H1 (cell line): ENCODE results near the gene DDX53. TPM values are rescaled to one million over a fixed set of nuclear protein-coding genes. Genes with fewer than 3 reads are reported as not detected.
A peak's percentile ranks its signal among the peaks of the same experiment; 100 is the strongest.

Experiments
- CTCF ChIA-PET: fragments of 300-600 bp; sonication (Branson Sonifier 250); formaldehyde crosslinking; loops from one replicate; lab custom pipeline; 2021; ENCODE audit not compliant: partially characterized antibody; lab: Charles Lee
- POLR2A ChIA-PET: fragments of 300-600 bp; sonication (Branson Sonifier 250); formaldehyde crosslinking; loops from one replicate; lab custom pipeline; 2021; ENCODE audit warnings: inconsistent platforms; ENCODE audit not compliant: partially characterized antibody; lab: Charles Lee
- DNase-seq, 2 experiments: peaks; one replicate each; pipeline versions ENCODE4 v3.0.0 to v3.0.0-alpha.2; 2010 to 2022; ENCODE audit warnings: low spot score in 2 of 2, low read depth in 1 of 2, mixed read lengths in 1 of 2
- FAIRE-seq: peaks from 2 replicates; lab custom pipeline; 2011; peaks lifted over from hg19 to GRCh38; lab: Jason Lieb, UNC
- H2AFZ ChIP-seq: 2 replicates; pipeline ENCODE4 v1.8.1; 2012; ENCODE audit warnings: low read length, inconsistent platforms
- H2AK5ac ChIP-seq: 2 replicates; pipeline ENCODE4 v1.6.1; 2013; ENCODE audit warnings: low read depth, low read length
- H2BK120ac ChIP-seq: replicated peaks from 2 replicates; pipeline ENCODE3; 2013; ENCODE audit warnings: low read depth, low read length, inconsistent platforms
- H2BK12ac ChIP-seq: 2 replicates; pipeline ENCODE4 v1.6.1; 2013; ENCODE audit warnings: low read depth, low read length
- H2BK15ac ChIP-seq: 2 replicates; pipeline ENCODE4 v1.6.1; 2013; ENCODE audit warnings: low read length
- H2BK20ac ChIP-seq: 2 replicates; pipeline ENCODE4 v1.6.1; 2013; ENCODE audit warnings: low read length
- H2BK5ac ChIP-seq: 2 replicates; pipeline ENCODE4 v1.6.1; 2013; ENCODE audit warnings: low read depth, low read length
- H3K14ac ChIP-seq: 2 replicates; pipeline ENCODE4 v1.6.1; 2013; ENCODE audit warnings: inconsistent platforms; ENCODE audit not compliant: insufficient read length
- H3K18ac ChIP-seq: 2 replicates; pipeline ENCODE4 v1.6.1; 2013; ENCODE audit warnings: low read length; ENCODE audit errors: extremely low read depth
- H3K23ac ChIP-seq: 2 replicates; pipeline ENCODE4 v1.6.1; 2013; ENCODE audit warnings: inconsistent platforms; ENCODE audit not compliant: insufficient read length
- H3K23me2 ChIP-seq: 2 replicates; pipeline ENCODE4 v1.6.1; 2013; ENCODE audit warnings: low read depth, low read length
- H3K27ac ChIP-seq: 2 replicates; pipeline ENCODE4 v1.6.1; 2011; ENCODE audit warnings: low read depth, low read length, inconsistent platforms
- H3K27me3 ChIP-seq, 4 experiments: replicated peaks in 1 of 4; 1 replicate in 1 of 4; 2 replicates in 3 of 4; pipeline versions ENCODE4 v1.6.1 to v1.8.1; 2011 to 2013; ENCODE audit warnings: low read length in 3 of 4, mild to moderate bottlenecking in 3 of 4, inconsistent platforms in 2 of 4, mixed read lengths in 2 of 4, moderate library complexity in 1 of 4; ENCODE audit not compliant: control insufficient read depth in 3 of 4, insufficient read depth in 3 of 4; ENCODE audit errors: extremely low read depth in 1 of 4
- H3K36me3 ChIP-seq, 4 experiments: 2 replicates each; pipeline versions ENCODE4 v1.6.1 to v1.8.1; 2011 to 2013; ENCODE audit warnings: mild to moderate bottlenecking in 4 of 4, low read length in 3 of 4, moderate library complexity in 2 of 4, control low read depth in 1 of 4, inconsistent platforms in 1 of 4; ENCODE audit not compliant: insufficient read depth in 4 of 4, control insufficient read depth in 2 of 4
- H3K4ac ChIP-seq: replicated peaks from 2 replicates; pipeline ENCODE3; 2013; ENCODE audit warnings: low read length, low read depth, mixed read lengths, inconsistent platforms; ENCODE audit not compliant: insufficient read length
- H3K4me1 ChIP-seq, 4 experiments: replicated peaks in 1 of 4; 1 replicate in 1 of 4; 2 replicates in 3 of 4; pipeline versions ENCODE4 v1.6.1 to v1.8.1; 2011 to 2013; ENCODE audit warnings: low read length in 3 of 4, inconsistent platforms in 2 of 4, mixed read lengths in 1 of 4; ENCODE audit not compliant: insufficient read depth in 4 of 4, control insufficient read depth in 3 of 4
- H3K4me2 ChIP-seq, 2 experiments: 2 replicates each; pipeline versions ENCODE4 v1.6.1 to v1.8.1; 2011 to 2013; ENCODE audit warnings: low read depth in 2 of 2, low read length in 2 of 2, control low read depth in 1 of 2, inconsistent platforms in 1 of 2, mild to moderate bottlenecking in 1 of 2; ENCODE audit not compliant: insufficient read depth in 1 of 2
- H3K4me3 ChIP-seq, 4 experiments: fragments of 200-600, 300-600 bp in 1 of 4; sonication (generic), shearing (Covaris generic), sonication (Bioruptor Twin) in 1 of 4; 2 replicates each; pipeline versions ENCODE4 v1.5.1 to v1.8.1; 2011 to 2016; ENCODE audit warnings: low read length in 4 of 4, low read depth in 3 of 4, control low read depth in 2 of 4, inconsistent platforms in 2 of 4, mild to moderate bottlenecking in 2 of 4, mixed read lengths in 1 of 4, moderate library complexity in 1 of 4; ENCODE audit not compliant: insufficient read depth in 2 of 4; ENCODE audit errors: extremely low read depth in 1 of 4
- H3K56ac ChIP-seq: replicated peaks from 2 replicates; pipeline ENCODE3; 2013; ENCODE audit warnings: low read depth, mild to moderate bottlenecking, mixed read lengths, low read length, inconsistent platforms; ENCODE audit not compliant: insufficient read length
- H3K79me1 ChIP-seq: 2 replicates; pipeline ENCODE4 v1.6.1; 2013; ENCODE audit warnings: low read depth, low read length, control low read depth
- H3K79me2 ChIP-seq, 2 experiments: 2 replicates each; pipeline versions ENCODE4 v1.6.1 to v1.8.1; 2012 to 2013; ENCODE audit warnings: low read length in 2 of 2, mild to moderate bottlenecking in 2 of 2, inconsistent platforms in 1 of 2; ENCODE audit not compliant: insufficient read depth in 2 of 2, control insufficient read depth in 1 of 2
- H3K9ac ChIP-seq, 4 experiments: replicated peaks in 1 of 4; 1 replicate in 1 of 4; 2 replicates in 3 of 4; pipeline versions ENCODE4 v1.6.1 to v1.8.1; 2011 to 2013; ENCODE audit warnings: low read depth in 3 of 4, low read length in 3 of 4, control low read depth in 2 of 4, mild to moderate bottlenecking in 2 of 4, moderate library complexity in 2 of 4, inconsistent platforms in 1 of 4; ENCODE audit errors: extremely low read depth in 1 of 4
- H3K9me3 ChIP-seq, 2 experiments: 2 replicates each; pipeline versions ENCODE4 v1.6.1 to v1.8.1; 2012 to 2013; ENCODE audit warnings: mild to moderate bottlenecking in 2 of 2, moderate library complexity in 2 of 2, control low read depth in 1 of 2, inconsistent platforms in 1 of 2, low read depth in 1 of 2, low read length in 1 of 2, mixed read lengths in 1 of 2; ENCODE audit not compliant: insufficient read depth in 2 of 2
- H4K20me1 ChIP-seq, 2 experiments: replicated peaks in 1 of 2; 2 replicates each; pipeline versions ENCODE3 to v1.8.1; 2011 to 2013; ENCODE audit warnings: inconsistent platforms in 2 of 2, low read length in 2 of 2, mild to moderate bottlenecking in 1 of 2; ENCODE audit not compliant: insufficient read depth in 2 of 2, control insufficient read depth in 1 of 2
- H4K5ac ChIP-seq: 2 replicates; pipeline ENCODE4 v1.6.1; 2013; ENCODE audit warnings: low read length, low read depth, mixed read lengths, inconsistent platforms; ENCODE audit not compliant: insufficient read length
- H4K8ac ChIP-seq: 2 replicates; pipeline ENCODE4 v1.8.0; 2013; ENCODE audit warnings: mild to moderate bottlenecking, moderate library complexity, low read length, inconsistent platforms; ENCODE audit not compliant: insufficient read depth; ENCODE audit errors: extremely low read depth
- H4K91ac ChIP-seq: replicated peaks from 2 replicates; pipeline ENCODE3; 2013; ENCODE audit warnings: low read length, mixed read lengths, inconsistent platforms; ENCODE audit not compliant: insufficient read length
- CTCF ChIP-seq, 3 experiments: IDR thresholded peaks; 1 replicate in 2 of 3; 2 replicates in 1 of 3; pipeline versions ENCODE4 v1.5.1 to v1.6.1; 2011; ENCODE audit warnings: low read length in 3 of 3, mild to moderate bottlenecking in 3 of 3, inconsistent platforms in 2 of 3, low read depth in 1 of 3, moderate library complexity in 1 of 3; ENCODE audit not compliant: insufficient read depth in 1 of 3; ENCODE audit errors: control extremely low read depth in 1 of 3
- HDAC6 ChIP-seq: IDR thresholded peaks from one replicate; pipeline ENCODE4 v1.7.1; 2012; ENCODE audit warnings: low read depth, mild to moderate bottlenecking, inconsistent platforms, low read length, moderate library complexity
- MAX ChIP-seq: IDR thresholded peaks from 2 replicates; pipeline ENCODE4 v1.6.1; 2012; ENCODE audit warnings: inconsistent platforms
- TAF1 ChIP-seq: IDR thresholded peaks from 2 replicates; pipeline ENCODE4 v1.6.1; 2011; ENCODE audit warnings: mild to moderate bottlenecking, low read depth, low read length
- WGBS, 2 experiments: shearing (Covaris generic) in 1 of 2; methylation state at CpG; one replicate each; pipeline versions ENCODE4 v1.1.6 to v1.1.7; 2013 to 2015; ENCODE audit warnings: low lambda C conversion rate in 2 of 2, mixed read lengths in 2 of 2, inconsistent platforms in 1 of 2, low coverage in 1 of 2, missing lambda C conversion rate in 1 of 2; ENCODE audit not compliant: insufficient replicate concordance in 2 of 2, insufficient coverage in 1 of 2, insufficient read length in 1 of 2; ENCODE audit errors: extremely low coverage in 1 of 2, missing lambda C conversion rate in 1 of 2; 5-methylcytosine and 5-hydroxymethylcytosine counted together
- polyA plus RNA-seq, 7 experiments: library from polyadenylated mRNA; depleted of rRNA in 3 of 7; stranded (reverse) in 5 of 7; unstranded in 2 of 7; fragments of >200 nt in 5 of 7; fragments of 200-250 nt in 2 of 7; gene quantifications; 1 replicate in 5 of 7; 2 replicates in 1 of 7; 4 replicates in 1 of 7; pipeline versions ENCODE4 v1.2.1 to v1.2.3, GENCODE V29; 2011 to 2013; ENCODE audit warnings: missing spikeins in 2 of 7, mixed read lengths in 2 of 7
- total RNA-seq: library from RNA; stranded (reverse); fragmentation: NEBNext Ultra II Directional; extraction: Animal tissue kit (Norgen Biotek cat#: 25700); gene quantifications from 2 replicates; pipeline ENCODE4 v1.2.1, GENCODE V29; 2021

The DDX53 gene
- total and polyA plus RNA-seq, 2 of the 8 experiments (the other 6 are each of a cell fraction or from before 2014, with no cell fraction given): not detected

DNA sequence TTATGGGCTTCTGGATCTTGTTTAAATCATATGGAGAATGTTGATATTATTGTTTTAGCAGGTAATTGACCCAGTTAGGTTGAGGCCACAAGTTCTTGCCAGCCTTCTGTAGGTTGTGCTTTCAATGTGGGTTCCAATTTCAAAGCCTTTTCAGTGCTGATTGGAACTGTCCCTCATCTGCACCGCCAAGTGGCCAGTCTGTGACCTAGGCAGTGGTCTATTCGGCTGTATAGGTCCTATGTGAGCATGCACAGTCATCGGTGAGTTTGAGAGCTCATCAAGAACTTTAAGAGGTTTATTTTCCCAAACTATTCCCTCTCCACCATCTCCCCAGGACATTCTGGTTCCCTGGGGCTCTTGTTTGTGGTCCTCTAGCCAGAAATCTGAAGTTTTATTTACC lies 35.7 kb downstream of the DDX53 start:
- Histone ChIP-seq H2BK120ac (no peak overlapping the region), H2BK12ac (no peak overlapping the region), H4K8ac (no peak overlapping the region), H3K18ac (no peak overlapping the region), H3K4me2 (no peak overlapping the region), H3K23ac (no peak overlapping the region), H2BK20ac (no peak overlapping the region), H3K27me3 (no peaks in the 10 kb centered on the region), H4K91ac (no peak overlapping the region), H3K9ac (no peak overlapping the region), H3K23me2 (no peaks in the 10 kb centered on the region), H2BK15ac (no peak overlapping the region), H3K56ac (no peak overlapping the region), H3K79me2 (no peaks in the 10 kb centered on the region), H3K27ac (no peak overlapping the region), H2BK5ac (no peak overlapping the region), H3K79me1 (no peaks in the 10 kb centered on the region), H3K9me3 (no peaks in the 10 kb centered on the region), H3K36me3 (no peaks in the 10 kb centered on the region)
- WGBS, 2 experiments: 91% methylated on average over 3 of the region's 3 CpGs; no CpG with 5 or more reads in 1 of the 2 experiments
- no peak for TF ChIP-seq TAF1
- TF ChIP-seq MAX: no peak
- peak in 2 of 3 experiments; percentile 15 to 29; a peak in 2 of 4 replicates for TF ChIP-seq CTCF (IDR thresholded peaks at IDR 0.05; ENCODE audit: control extremely low read depth in 1 of 3, insufficient read depth in 1 of 3, low read depth in 1 of 3, low read length in 3 of 3)
- TF ChIP-seq HDAC6: no peak
- TF ChIP-seq, all 59 proteins: peak for 1
- Histone ChIP-seq H4K20me1 (no peaks in the 10 kb centered on the region), H4K5ac (no peak overlapping the region), H3K14ac (no peak overlapping the region), H3K4me1 (no peaks in the 10 kb centered on the region; a peak in 1 of 7 replicates), H3K4me3 (no peak overlapping the region), H2AFZ (no peak overlapping the region), H2AK5ac (no peak overlapping the region), H3K4ac (no peak overlapping the region)
- no peak for DNase-seq
- FAIRE-seq: peak; percentile 13
- CTCF ChIA-PET: interaction anchor here (0.6 to 2.0 kb wide), 2 partner anchors 9 to 346 kb away, joined by 3 to 10 read pairs; no protein-coding TSS in a partner anchor
- POLR2A ChIA-PET: no interaction called here
